NOMO-1 (cell line): ENCODE results near the gene ANKIB1.
"Not testable (repeated sequence)": the region's sequence is repeated elsewhere in the genome, so short reads cannot be mapped to it uniquely, and the experiment has no call there.

Experiments
- DNase-seq, 2 experiments: peaks; one replicate each; lab custom pipeline; 2025; ENCODE audit not compliant: unreplicated experiment in 2 of 2; lab: John Stamatoyannopoulos, UW

ANKIB1 gene

DNA sequence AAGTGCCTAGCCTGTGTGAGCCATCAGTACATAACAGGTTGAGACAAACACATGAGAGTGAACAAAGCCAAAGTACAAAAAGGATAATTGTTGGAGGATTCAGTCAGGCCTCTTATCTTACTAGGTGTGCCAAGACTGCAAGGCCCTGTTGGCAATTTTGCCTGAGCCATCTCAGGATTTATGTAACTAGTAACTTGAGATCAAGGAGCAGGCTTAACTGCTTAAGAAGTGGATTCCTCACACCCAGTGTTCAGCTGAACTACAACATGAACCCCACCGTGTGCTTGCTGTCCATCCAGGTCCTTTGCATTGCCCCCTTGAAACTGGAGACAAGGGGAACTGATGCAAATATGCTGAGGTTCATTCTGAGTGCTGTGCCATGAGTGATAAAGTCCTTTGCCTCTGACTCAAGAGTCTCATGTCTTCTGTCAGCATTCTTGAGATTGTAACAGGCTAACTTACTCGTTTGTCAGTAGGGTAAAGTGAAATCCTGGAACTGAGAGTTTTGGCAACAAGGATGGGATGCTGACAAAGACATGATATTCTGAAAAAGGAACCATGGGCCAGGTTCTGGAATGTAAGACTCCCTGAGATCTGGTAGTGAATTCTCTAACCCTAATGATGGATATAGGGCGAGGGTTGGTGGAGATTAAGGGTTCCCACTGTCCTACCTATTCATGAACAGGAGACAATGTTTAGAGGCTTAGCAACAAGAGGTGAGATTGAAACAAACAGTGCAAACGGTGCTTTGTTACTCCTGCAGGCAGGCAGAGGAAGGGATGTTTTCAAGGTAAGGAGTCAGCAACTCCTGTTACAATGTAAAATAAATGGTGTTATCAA lies 157.4 kb downstream of the ANKIB1 start:
- DNase-seq, result no peak

DNA sequence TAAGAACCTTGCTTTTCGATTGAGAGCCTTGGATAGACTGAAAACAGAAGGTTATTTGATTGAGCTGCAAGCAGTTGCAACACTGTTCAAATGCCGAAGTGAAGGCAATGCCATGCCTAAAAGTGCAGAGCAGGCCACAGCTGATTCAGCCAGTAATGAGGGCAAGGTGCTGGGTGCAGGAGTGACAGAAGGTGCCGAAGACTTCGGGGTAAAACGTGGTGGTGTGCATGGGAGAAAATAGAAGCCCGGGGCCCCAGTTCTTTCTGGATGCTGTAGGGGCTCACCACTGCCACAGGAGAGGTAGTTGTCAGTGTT lies 157.9 kb downstream of the ANKIB1 start:
- DNase-seq, result no peak

DNA sequence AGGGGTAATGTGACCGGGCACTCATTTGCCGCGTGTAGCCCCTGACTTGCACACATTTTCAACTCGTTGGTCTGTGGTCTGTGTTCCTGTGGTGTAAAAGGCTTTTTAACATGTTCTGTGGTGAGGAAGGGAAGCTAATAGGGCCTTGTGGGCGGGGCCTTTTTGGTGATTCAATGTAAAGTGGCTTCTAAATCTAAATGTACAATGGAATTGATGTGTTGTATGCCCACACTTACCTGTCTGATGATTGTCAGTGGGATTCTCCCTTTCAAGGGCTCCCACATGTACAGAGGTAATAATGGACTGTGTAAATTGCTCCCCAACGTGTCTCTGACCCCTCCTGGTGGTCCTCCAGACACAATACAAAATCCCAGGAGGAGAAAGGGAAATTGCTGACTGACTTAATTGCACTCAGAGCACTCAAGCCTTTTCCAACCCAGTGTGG lies 158.4 kb downstream of the ANKIB1 start:
- peak; percentile 95 for DNase-seq

DNA sequence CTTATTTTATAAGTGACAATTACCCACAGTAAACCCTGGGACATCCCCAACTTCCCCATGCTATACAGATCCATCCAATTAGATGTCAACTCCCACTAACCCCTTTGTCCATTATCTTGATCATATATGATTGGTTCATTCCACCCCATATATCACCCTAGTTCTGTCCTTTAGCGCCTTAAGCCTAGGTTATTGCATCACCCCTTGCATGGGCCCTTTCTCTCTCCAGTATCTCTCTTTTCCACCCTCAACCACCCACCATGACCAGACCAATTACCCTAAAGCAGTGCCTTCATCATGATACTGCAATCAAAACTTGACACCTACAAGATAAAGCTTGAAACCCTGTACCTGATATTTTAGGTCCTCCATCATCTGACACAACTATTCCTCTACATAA lies 163.6 kb downstream of the ANKIB1 start:
- DNase-seq, result no peak

DNA sequence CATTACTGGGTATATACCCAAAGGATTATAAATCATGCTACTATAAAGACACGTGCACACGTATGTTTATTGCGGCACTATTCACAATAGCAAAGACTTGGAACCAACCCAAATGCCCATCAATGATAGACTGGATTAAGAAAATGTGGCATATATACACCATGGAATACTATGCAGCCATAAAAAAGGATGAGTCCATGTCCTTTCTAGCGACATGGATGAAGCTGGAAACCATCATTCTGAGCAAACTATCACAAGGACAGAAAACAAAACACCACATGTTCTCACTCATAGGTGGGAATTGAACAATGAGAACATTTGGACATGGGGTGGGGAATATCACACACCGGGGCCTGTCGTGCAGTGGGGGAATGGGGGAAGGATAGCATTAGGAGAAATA lies 164.4 kb downstream of the ANKIB1 start:
- not testable (repeated sequence) for DNase-seq

DNA sequence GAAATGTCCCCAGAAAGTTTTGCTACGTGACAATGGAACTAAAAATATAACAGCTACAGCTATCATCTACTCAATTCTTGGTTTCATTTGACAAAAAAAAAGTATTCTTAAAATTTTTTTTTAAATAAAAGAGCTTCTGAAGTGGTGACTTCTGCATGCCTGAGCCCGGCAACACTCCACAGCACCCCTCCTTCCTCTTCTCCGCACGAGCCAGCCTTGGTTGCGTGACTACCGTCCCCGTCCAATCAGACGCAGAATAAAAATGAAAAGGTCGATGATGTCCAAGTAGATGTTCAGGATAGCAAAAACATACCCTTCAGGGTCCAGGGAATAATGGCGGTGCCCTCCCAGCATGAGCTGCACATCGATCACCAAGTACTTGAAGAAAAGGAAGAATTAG lies 167.0 kb downstream of the ANKIB1 start:
- no peak for DNase-seq

DNA sequence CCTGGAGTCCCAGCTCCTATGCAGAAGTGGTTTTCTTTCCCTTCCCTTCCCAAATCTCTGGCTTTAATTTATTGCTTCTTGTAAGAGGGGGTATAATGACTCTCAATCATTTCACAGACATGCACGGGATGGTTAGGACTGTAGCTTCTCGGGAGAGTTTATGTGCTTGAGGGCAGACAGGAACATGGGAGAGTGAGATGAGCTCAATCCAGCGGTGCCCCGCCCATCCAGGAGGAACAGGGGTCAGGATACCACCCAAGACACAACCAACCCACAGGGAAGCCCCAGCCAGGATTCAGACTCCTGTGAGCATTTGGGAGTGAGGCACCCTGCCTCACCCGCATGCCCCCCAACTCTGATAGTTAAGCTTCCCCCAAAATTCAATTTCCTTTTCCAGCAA lies 167.8 kb downstream of the ANKIB1 start:
- no peak for DNase-seq

DNA sequence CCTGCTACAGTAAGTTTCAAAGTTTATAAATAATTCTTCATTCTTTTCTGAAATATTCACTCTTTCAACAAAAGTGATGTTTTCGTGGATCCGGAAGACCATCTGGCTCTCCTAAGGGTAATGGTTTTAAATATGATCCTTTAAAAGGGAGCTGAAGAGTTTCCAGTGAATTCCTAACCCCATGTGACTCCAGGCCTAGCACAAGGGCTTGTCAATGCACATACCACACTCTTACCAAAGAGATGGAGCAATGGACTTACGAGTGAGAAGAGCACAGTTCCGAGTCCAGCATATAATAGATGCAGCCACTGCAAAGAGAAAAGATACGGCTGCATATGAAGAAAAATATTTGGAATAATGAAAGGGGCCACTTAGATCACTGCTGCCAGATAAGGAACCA lies 169.5 kb downstream of the ANKIB1 start:
- DNase-seq, result no peak

DNA sequence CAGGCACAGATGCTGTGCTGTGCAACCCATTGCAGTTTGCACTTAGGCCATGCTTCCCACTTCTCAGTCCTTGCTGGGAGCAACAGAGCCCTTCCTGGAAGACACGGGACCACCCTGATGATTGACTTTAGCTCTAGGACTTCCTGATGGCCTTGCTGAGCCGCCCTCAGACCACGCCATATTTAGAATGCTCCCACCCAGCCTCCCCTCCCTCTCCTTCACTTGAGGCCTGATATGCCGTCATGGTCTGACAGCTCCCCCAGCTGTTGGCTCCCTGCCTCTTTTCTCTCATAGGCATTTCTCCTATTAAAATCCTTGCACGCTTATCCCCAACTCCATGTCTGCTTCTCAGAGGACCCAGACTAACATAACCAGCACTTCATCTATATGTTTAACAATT lies 172.1 kb downstream of the ANKIB1 start:
- DNase-seq, result no peak

DNA sequence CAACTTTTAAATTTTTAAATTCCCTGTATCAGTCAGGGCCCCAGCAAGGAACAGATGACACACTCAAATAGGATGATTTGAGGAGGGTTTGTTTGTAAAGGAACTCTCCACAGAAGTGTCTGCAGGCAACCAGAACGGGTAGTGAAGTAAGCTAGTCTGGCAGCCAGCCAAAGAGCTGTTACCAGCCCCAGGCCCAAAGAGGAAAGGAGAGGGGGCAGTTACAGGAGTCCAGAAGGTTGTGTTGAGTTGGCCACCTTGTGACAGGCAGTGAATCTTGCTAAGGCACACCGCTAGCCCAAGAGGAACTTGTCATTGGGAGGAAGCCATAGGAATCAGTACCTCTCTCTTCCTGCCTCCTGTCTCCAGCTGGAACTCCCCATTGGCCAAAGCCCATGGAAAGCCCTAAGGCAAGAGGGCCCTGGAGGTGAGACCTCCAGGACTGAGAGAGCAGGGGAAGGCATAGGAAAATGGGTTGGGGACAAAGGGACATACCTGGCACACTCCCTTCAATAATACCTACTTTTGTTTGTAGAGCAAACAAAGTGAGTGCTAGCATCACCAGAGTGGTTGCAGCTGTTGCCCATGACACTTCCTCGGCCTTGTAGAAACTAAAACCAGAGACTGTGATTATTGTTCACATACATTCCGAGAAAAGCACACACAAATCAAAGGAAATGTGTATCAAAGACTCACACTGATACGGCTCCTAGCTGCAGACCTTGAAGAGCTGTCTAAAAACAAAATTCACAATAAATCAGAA lies 176.1 kb downstream of the ANKIB1 start:
- peak; percentile 48 to 52 for DNase-seq

DNA sequence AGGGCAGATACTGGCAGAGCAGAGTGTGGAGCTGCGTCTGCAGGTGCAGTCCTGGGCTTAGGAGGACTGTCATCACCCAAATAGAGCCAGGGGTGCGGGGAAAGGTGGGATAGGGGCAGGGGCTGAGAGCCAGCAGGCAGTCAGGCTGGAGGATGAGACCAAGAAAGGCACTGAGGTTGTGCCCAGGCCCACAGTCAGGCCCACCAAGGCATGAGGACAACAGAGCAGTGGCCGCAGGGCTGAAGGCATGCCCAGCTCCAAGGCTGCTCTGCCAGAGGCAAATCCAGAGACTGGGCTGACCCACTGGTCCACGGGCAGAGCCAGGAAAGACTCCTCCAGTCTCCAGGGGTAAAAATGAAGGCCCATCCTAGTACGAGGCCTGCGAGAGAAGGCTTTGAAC lies 177.2 kb downstream of the ANKIB1 start:
- no peak for DNase-seq

DNA sequence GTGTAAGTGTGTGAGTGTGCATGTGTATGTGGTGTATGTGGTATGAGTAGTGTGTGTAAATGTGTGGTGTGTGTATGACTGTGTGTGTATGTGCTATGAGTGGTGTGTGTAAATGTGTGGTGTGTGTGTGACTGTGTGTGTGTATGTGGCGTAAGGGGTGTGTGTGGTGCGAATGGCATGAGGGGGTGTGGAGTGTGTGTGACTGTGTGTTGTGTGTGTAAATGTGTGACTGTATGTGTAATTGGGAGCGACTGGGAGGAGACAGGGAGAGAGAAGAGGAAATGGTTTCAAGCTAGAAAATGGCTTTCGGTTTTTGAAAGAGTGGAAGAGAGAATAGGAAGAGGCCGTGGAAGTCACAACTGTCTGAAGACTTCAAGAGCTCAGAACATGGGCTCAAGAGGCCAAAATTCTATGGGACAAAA lies 177.9 kb downstream of the ANKIB1 start:
- peak; percentile 30 to 59 for DNase-seq

DNA sequence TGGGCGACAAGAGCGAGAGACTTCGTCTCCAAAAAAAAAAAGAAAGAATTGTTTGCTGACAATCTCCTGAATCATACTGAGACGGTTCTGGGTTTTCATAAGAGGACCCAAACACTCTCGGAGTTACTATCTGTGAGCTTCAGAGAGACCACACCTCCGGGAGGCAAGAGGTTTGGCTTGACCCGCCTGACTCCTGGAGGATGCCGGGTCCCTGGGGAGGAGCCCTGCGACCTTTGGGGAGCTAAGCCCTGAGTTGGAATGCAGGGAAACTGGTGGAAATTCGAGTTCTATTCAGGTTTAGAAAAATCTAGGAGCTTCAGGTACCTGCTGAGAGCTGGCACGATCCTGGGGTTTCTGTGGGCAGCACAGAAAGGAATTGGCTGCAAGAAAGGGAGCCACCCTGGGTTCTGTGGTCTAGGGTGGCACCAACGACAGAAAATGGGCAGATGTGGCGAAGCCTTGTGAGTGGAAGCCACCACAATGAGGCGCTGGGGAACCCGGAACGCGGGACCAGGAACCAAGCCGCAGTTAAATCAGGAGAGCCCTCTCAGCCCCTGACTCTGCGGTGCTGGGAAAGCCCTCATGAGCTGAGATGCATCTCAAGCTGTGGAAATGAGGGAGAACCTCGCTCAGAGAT lies 179.7 kb downstream of the ANKIB1 start:
- DNase-seq, result peak; percentile 81 to 86

DNA sequence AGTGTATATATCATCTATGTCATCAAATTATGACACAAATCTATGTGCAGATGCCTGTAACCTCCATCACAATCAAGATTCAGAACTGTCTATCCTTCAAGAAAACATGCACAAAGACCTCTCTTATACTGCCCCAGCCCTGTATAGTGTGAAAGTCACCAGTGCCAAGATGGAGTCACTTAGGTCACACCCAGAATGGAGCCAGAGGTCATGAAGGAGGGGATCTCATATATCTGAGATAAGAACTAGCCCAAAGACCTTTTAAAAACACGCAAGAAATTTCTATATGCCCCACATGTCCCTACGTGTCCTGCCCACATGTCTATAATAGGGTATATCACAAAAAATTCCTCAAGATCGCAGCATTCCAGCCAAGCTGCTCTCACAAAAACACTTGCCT lies 181.4 kb downstream of the ANKIB1 start:
- DNase-seq, result no peak

DNA sequence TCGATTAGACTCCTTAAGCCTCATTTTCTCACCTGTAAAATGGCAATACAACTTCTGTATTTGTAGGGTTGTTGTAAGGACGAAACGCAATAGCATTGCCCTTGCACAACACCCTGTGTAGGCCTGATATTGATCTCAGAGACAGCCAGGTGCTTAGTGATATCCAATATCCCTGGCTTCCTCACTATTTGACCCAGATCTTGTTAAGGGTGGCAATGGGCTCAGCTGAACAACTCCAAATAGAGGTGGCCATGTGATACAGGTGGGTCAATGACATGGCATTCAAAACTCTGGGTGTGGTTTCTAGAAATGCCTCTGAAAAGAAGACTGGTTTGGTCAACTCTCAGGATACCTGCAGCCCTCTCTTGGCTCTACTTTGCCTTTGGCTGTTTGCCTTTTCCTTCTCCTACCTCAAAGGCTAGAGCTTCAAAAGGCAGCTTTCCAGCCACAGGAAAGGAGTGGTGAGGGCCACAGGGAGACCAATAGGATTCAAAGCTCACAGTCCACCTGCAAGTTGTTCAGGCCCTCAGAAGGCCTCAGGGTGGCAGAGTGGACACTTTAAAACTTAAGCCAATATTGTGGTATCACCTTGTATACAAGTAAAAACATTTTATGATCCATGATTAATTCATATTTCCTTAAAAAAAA lies 186.6 kb downstream of the ANKIB1 start:
- no peak for DNase-seq

DNA sequence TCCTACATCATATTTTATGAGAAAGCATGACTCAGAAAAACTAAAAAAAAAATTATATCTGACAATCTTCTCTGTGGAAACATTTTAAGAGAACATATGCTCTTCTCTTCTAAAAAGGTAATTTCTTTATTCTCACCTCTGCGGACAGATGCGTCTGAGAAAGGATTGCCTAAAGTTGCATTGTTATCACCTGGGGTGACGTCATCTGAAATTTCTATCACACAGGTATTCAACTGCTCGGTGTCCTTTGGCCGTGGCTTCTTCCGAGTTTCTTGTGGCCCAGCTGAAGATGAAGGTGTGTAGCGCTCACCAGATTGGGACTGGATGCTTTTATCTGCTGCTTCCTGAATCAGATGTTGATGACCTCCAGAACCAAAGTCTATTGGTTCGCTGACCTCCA lies 187.2 kb downstream of the ANKIB1 start:
- no peak for DNase-seq

DNA sequence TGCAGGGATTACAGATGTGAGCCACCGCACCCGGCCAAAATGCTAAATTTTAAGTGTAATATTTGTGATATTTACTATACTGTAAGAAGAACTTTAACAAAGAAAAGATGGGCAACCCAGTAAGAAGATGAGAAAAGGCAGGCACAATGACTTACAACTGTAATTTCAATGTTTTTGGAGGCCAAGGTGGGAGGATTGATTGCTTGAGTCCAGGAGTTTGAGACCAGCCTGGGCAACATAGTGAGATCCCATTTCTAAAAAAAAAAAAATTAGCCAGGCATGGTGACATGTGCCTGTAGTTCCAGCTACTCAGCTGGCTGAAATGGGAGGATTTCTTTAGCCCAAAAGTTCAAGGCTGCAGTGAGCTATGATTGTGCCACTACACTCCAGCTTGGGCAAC lies 189.8 kb downstream of the ANKIB1 start:
- no peak for DNase-seq

DNA sequence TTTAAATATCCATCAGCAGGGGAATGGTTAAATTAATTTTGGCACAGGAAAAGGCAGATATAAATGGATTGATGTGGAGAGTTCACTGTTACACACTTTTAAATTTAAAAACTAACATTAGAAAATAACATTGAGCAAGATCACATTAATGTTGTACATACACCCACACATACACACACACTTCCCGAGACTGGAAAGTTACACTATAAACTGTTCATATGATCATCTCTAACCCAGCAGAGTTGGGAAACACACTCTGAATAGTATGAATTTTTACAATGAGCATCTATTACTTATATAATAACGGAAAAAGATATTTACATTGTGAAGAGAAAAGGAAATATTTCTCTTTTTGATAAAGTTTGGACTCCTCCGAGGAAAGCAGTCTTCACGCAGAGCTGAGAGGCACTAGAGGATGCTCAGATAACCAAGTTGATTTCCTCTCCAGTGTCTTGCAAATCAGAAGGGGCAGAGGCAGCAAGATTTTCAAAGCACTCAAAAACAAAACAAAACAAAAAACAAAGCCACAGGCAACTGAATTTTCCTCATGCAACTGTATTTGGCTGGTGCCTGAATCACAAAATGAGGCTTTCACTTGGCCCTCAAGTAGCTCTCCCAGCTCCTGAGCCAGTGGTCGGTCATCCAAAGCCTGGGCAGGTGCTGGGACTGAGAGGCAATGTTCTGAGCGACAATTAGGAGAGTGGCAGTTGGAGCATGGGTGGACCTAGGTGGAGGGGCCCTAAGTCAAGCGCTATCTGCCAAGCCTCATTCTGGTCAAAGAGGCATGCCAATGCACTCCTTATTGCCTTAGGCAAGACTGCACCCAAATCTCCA lies 191.1 kb downstream of the ANKIB1 start:
- DNase-seq, result no peak

DNA sequence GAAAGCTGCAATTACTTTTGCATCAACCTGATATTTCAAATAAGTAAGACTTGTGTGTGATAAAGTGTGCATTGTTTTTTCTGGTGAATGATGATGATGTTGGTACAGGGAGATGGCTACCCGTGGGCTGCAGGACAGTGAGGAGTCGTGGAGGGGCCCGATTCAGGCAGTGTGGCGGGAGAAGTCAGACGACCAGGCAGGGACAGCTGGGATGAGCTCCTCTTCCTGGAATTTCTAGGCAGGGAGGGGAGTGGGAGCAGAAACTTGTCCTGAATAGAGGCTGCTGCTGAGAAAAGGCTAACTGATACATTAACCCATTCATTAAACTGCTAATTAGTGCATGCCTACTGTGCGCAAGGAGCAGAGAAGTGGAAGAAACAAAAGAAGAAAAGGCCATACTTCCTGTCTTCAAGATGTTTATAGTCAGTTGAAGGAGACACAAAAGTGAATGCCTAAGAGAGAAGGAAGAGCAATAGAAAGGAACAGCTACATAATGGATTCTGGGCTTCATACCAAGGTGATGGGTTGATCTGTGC lies 192.2 kb downstream of the ANKIB1 start:
- no peak for DNase-seq

DNA sequence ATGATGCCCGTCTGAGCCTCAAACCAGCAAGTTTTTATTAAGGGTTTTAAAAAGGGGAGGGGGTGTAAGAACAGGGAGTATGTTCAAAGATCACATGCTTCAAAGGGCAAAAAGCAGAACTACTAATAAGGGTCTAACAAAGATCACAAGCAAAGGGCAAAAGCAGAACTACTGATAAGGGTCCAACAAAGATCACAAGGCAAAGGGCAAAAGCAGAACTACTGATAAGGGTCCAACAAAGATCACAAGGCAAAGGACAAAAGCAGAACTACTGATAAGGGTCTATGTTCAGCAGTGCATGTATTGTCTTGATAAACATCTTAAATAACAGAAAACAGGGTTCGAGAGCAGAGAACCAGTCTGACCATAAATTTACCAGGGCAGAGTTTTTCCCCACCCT lies 196.9 kb downstream of the ANKIB1 start:
- peak in 1 of 2 experiments; percentile 22 for DNase-seq
